Activated CD4-positive, alpha-beta T cell treated with anti-CD3 and anti-CD28 coated beads for 1 hour (primary cell): ENCODE data around the gene PRSS23.

Experiments
- DNase-seq: peaks from one replicate; pipeline ENCODE4 v3.0.0-alpha.2; 2020

PRSS23 gene

GRCh38 chr11:86790867-86791849 lies 9.2 kb upstream of the PRSS23 start:
- DNase-seq, result no peak

GRCh38 chr11:86792150-86792549 lies 8.2 kb upstream of the PRSS23 start:
- DNase-seq, result no peak

- DNase-seq, result no peak
Measured at GRCh38 chr11:86793307-86793706, 7.0 kb upstream of the PRSS23 start.

- no peak for DNase-seq
Measured at GRCh38 chr11:86795511-86795910, 4.8 kb upstream of the PRSS23 start.

- DNase-seq, result no peak
Measured at GRCh38 chr11:86795949-86796348, 4.4 kb upstream of the PRSS23 start.

GRCh38 chr11:86797133-86797532 lies 3.2 kb upstream of the PRSS23 start:
- no peak for DNase-seq

- no peak for DNase-seq
Measured at GRCh38 chr11:86798988-86799387, 1.4 kb upstream of the PRSS23 start.

- no peak for DNase-seq
Measured at GRCh38 chr11:86799680-86800075, 664 bp upstream of the PRSS23 start.

- no peak for DNase-seq
Measured at GRCh38 chr11:86800960-86801272, 574 bp downstream of the PRSS23 start.

GRCh38 chr11:86801364-86801763 lies 1.0 kb downstream of the PRSS23 start:
- DNase-seq, result no peak

GRCh38 chr11:86802146-86802545 lies 1.8 kb downstream of the PRSS23 start:
- no peak for DNase-seq

- DNase-seq, result no peak
Measured at GRCh38 chr11:86802601-86803051, 2.3 kb downstream of the PRSS23 start.

- no peak for DNase-seq
Measured at GRCh38 chr11:86803136-86804045, 3.0 kb downstream of the PRSS23 start.

- no peak for DNase-seq
Measured at GRCh38 chr11:86804951-86805350, 4.6 kb downstream of the PRSS23 start.

GRCh38 chr11:86805873-86806310 lies 5.5 kb downstream of the PRSS23 start:
- DNase-seq, result no peak

GRCh38 chr11:86806903-86807302 lies 6.6 kb downstream of the PRSS23 start:
- no peak for DNase-seq

GRCh38 chr11:86807360-86807759 lies 7.0 kb downstream of the PRSS23 start:
- DNase-seq, result no peak

- DNase-seq, result no peak
Measured at GRCh38 chr11:86809561-86809960, 9.2 kb downstream of the PRSS23 start.

- no peak for DNase-seq
Measured at GRCh38 chr11:86810288-86810687, 9.9 kb downstream of the PRSS23 start.

GRCh38 chr11:86811637-86812321 lies 11.4 kb downstream of the PRSS23 start:
- no peak for DNase-seq

GRCh38 chr11:86812322-86812670 lies 12.0 kb downstream of the PRSS23 start:
- DNase-seq, result no peak

GRCh38 chr11:86812981-86813380 lies 12.6 kb downstream of the PRSS23 start:
- DNase-seq, result no peak

GRCh38 chr11:86814775-86815174 lies 14.4 kb downstream of the PRSS23 start:
- no peak for DNase-seq
